Measurements from ENCODE around the gene KLK12.

The KLK12 gene

GRCh38 chr19:51079481-51080110 lies 44.8 kb upstream of the KLK12 start:
- no peak for ATAC-seq
- TF ChIP-seq CSDC2 (CRISPR knock-in tag; IDR thresholded peaks at IDR 0.05) = no peak
- TF ChIP-seq ZNF565 (CRISPR knock-in tag; conservative IDR thresholded peaks at IDR 0.05; ENCODE audit: low read depth) = no peak
- no peak for TF ChIP-seq RARB (CRISPR knock-in tag; IDR thresholded peaks at IDR 0.05)
- no peak for TF ChIP-seq ZFP30 (CRISPR knock-in tag; IDR thresholded peaks at IDR 0.05)
- no peak for TF ChIP-seq CSRNP3 (CRISPR knock-in tag; IDR thresholded peaks at IDR 0.05)
- TF ChIP-seq GLIS3 (CRISPR knock-in tag; IDR thresholded peaks at IDR 0.05) = no peak
- no peak for TF ChIP-seq BACH2 (CRISPR knock-in tag; IDR thresholded peaks at IDR 0.05; ENCODE audit: borderline replicate concordance)
- TF ChIP-seq TCF4 (CRISPR knock-in tag; IDR thresholded peaks at IDR 0.05; ENCODE audit: borderline replicate concordance) = no peak
- TF ChIP-seq PPARA (CRISPR knock-in tag; IDR thresholded peaks at IDR 0.05; ENCODE audit: borderline replicate concordance) = no peak
- no peak for TF ChIP-seq ZNF8 (CRISPR knock-in tag; IDR thresholded peaks at IDR 0.05)
- TF ChIP-seq ESRRG (CRISPR knock-in tag; IDR thresholded peaks at IDR 0.05) = no peak
- TF ChIP-seq CREB5 (CRISPR knock-in tag; IDR thresholded peaks at IDR 0.05; ENCODE audit: low read depth) = no peak
- no peak for TF ChIP-seq ZC3H10 (CRISPR knock-in tag; IDR thresholded peaks at IDR 0.05)
- TF ChIP-seq ZFP3 (CRISPR knock-in tag; IDR thresholded peaks at IDR 0.05) = no peak
- no peak for TF ChIP-seq ZNF70 (CRISPR knock-in tag; IDR thresholded peaks at IDR 0.05)
- no peak for TF ChIP-seq POU6F1 (CRISPR knock-in tag; IDR thresholded peaks at IDR 0.05; ENCODE audit: borderline replicate concordance, low read depth)
- no peak for TF ChIP-seq PATZ1 (CRISPR knock-in tag; IDR thresholded peaks at IDR 0.05; ENCODE audit: borderline replicate concordance)

GRCh38 chr19:51078731-51079130 lies 43.9 kb upstream of the KLK12 start:
- TF ChIP-seq ZNF565 (CRISPR knock-in tag; conservative IDR thresholded peaks at IDR 0.05; ENCODE audit: low read depth) (no peak), OSR1 (CRISPR knock-in tag; IDR thresholded peaks at IDR 0.05) (no peak), TSHZ2 (CRISPR knock-in tag; IDR thresholded peaks at IDR 0.05) (no peak), PPARA (CRISPR knock-in tag; IDR thresholded peaks at IDR 0.05; ENCODE audit: borderline replicate concordance) (no peak), RARB (CRISPR knock-in tag; IDR thresholded peaks at IDR 0.05) (no peak)
- no peak for ATAC-seq

- TF ChIP-seq ZNF565 (CRISPR knock-in tag; conservative IDR thresholded peaks at IDR 0.05; ENCODE audit: low read depth) = no peak
- no peak for TF ChIP-seq CSRNP3 (CRISPR knock-in tag; IDR thresholded peaks at IDR 0.05)
- TF ChIP-seq ARNTL (CRISPR knock-in tag; IDR thresholded peaks at IDR 0.05; ENCODE audit: borderline replicate concordance, low read depth) = no peak
- TF ChIP-seq OSR1 (CRISPR knock-in tag; IDR thresholded peaks at IDR 0.05) = no peak
- no peak for ATAC-seq
Observed at GRCh38 chr19:51078104-51078503, 43.3 kb upstream of the KLK12 start.
